Fibroblast of lung (primary cell): ENCODE data around the gene RAB17.

Experiments used
- EZH2 ChIP-seq: IDR thresholded peaks from 2 replicates; pipeline ENCODE4 v1.5.1; 2012; ENCODE audit warnings: low read length, control low read depth, mild to moderate bottlenecking; ENCODE audit errors: missing control alignments
- TF ChIP-seq, protein P1 (sequence below), 2 donors: IDR thresholded peaks in 1 of 2; conservative IDR thresholded peaks in 1 of 2; 1 replicate in 1 of 2; 2 replicates in 1 of 2; pipeline ENCODE4 v1.5.1; 2011 to 2012; ENCODE audit warnings: low read length in 2 of 2, control low read depth in 1 of 2, inconsistent platforms in 1 of 2, low read depth in 1 of 2, mild to moderate bottlenecking in 1 of 2

DNA sequence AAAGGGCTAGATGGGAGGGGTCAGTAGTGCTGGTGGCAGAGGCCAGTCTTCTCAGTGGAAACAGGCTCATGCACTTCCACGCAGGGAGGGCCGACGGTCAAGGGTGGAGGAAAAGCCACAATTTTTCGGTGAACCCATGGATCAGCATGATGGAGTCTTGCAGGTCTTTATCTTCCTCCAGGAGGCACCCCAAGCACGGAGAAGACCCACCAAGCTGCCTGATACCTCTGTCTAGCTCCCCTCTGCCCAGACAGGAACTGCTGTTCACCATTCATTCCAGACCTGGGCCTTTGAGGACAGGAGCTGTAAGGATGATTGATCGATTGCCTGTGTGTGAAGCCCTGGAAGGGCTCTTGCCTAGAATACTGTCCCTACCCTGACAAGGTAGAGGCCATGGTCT lies 34.0 kb upstream of the RAB17 start:
- TF ChIP-seq, protein P1, sequence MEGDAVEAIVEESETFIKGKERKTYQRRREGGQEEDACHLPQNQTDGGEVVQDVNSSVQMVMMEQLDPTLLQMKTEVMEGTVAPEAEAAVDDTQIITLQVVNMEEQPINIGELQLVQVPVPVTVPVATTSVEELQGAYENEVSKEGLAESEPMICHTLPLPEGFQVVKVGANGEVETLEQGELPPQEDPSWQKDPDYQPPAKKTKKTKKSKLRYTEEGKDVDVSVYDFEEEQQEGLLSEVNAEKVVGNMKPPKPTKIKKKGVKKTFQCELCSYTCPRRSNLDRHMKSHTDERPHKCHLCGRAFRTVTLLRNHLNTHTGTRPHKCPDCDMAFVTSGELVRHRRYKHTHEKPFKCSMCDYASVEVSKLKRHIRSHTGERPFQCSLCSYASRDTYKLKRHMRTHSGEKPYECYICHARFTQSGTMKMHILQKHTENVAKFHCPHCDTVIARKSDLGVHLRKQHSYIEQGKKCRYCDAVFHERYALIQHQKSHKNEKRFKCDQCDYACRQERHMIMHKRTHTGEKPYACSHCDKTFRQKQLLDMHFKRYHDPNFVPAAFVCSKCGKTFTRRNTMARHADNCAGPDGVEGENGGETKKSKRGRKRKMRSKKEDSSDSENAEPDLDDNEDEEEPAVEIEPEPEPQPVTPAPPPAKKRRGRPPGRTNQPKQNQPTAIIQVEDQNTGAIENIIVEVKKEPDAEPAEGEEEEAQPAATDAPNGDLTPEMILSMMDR (conservative IDR thresholded peaks at IDR 0.05 in 1 of 2, IDR thresholded peaks at IDR 0.05 in 1 of 2; ENCODE audit: low read depth in 1 of 2, low read length in 2 of 2) = no peak
- TF ChIP-seq EZH2 = no peak
